GM19193 (cell line): Measurements from ENCODE around the gene ZNF333.
A peak's percentile ranks its signal among the peaks of the same experiment; 100 is the strongest.

ENCODE experiments used
- POLR2A ChIP-seq: IDR thresholded peaks from 4 replicates; pipeline ENCODE4 v1.6.1; 2011; ENCODE audit not compliant: insufficient read depth, insufficient read length; ENCODE audit errors: extremely low read depth

Gene ZNF333

GRCh38 chr19:14689598-14690503 lies at the start of gene ZNF333:
ZNF333 (plus strand) TSS chr19:14690048; CDS start chr19:14693492, 3,444 bp downstream.
- TF ChIP-seq POLR2A = peak; percentile 92

DNA sequence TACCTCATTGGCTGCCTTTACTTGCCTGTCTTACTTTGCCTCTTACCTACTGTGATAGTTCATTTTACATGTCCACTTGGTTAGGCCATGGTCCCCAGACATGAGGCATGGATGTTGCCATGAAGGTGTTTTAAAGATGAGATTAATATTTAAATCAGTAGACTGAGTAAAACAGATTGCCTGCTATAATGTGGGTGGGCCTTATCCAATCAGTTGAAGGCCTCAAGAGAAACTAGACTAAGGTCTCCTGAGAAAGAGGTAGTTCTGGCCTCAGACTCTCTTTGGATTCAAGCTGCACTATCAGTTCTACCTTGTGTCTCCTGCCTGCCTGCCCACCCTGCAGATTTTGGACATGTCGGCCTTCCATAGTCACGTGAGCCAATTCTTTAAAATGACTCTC lies 41.3 kb upstream of the ZNF333 start:
- no peak for TF ChIP-seq POLR2A

DNA sequence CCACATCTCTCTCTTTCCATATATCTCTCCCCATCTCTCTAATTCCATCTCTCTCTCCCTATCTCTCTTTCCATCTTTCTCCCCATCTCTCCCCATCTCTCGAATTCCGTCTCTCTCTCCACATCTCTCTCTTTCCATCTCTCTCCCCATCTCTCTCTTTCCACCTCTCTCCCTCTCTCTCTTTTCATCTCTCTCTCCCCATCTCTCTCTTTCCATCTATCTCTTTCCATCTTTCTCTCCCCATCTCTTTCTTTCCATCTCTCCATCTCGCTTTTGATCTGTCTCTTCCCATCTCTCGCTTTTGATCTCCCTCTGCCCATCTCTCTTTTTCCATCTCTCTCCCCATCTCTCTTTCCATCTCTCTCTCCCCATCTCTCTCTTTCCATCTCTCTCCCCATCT lies 40.8 kb upstream of the ZNF333 start:
- no peak for TF ChIP-seq POLR2A

DNA sequence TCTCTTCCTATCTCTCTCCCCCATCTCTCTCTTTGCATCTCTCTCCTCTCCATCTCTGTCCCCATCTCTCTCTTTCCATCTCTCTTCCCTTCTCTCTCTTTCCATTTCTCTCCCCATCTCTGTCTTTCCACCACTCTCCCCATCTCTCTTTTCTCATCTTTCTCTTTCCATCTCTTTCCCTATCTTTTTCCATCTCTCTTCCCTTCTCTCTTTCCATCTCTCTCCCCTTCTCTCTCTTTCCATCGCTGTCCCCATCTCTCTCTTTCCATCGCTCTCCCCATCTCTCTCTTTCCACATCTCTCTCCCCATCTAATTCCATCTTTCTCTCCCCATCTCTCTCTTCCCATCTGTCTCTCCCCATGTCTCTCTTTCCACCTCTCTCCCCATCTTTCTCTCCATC lies 39.7 kb upstream of the ZNF333 start:
- TF ChIP-seq POLR2A = no peak

DNA sequence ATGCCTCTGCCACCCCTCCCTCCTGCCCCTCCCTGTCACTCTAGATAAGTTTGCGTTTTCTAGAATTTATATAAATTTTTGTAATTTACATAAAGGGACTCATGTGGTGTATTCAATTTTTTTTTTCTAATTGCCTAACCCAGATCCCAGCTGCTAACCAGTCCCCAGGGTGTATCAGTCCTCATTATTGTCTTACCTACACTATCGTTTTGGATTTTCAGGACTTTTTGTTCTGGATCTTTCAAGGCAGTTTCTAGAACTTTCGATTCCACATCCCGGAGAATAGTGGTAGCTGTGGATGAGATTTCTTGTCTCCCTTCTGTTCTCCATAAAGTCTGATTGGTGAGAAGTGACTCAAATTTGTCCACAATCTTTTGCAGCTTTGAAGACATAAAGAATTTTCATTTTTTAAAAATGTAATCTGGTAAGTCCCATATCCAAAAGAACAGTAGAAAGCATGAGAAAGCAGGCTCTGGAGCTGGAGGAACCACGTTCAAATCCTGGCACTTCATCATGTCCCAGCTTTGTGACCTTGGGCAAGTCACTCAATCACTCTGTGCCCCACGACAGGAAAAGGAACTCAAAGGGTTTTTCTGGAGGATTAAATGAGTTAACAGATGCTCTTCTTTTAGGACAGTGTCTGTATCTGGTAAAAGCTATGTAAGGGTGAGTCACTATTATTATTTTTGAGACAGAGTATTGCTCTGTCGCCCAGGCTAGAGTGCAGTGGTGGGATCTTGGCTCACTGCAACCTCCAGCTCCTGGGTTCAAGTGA lies 34.9 kb upstream of the ZNF333 start:
- no peak for TF ChIP-seq POLR2A

DNA sequence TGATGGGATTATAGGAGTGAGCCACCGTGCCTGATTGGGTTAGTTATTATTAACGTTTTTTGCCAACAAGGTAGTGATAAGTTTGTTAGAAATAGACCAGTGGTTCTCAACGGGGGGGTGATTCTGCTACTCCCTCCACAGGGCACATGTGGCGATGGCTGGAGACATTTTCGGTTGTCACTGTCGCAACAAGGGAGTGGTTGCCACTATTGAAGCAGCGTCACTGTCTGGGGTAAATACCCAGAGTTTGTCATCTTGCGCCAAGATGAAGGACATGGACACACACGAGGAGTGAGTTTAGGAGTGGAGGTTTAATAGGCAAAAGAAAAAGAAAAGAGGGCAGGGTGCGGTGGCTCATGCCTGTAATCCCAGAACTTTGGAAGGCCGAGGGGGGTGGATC lies 34.1 kb upstream of the ZNF333 start:
- no peak for TF ChIP-seq POLR2A

DNA sequence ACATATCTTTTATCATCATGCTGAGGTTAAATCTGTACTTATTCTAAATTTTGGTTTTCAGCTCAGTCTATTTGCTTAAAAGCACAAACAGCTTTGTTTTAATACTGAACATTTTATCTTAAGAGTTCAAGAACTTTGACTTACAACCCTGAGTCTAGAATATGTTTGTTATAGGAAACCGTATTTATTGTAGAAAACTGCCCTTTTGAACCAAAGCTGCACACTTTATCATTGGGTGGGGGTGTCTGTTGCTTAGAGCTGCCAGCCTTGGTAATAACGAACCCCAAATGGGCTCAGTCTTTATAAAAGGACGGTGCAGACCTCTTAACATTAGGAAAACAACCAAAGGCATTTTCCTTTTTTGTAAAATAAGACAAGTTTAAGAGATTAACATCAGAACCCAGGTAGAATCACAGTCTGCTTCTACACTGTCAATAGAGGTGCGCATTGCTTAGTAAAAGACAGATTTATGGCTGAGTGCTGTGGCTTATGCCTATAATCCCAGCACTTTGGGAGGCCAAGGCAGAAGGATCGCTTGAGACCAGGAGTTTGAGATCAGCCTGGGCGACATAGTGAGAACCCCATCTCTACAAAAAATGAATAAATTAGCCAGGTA lies 29.9 kb upstream of the ZNF333 start:
- no peak for TF ChIP-seq POLR2A

DNA sequence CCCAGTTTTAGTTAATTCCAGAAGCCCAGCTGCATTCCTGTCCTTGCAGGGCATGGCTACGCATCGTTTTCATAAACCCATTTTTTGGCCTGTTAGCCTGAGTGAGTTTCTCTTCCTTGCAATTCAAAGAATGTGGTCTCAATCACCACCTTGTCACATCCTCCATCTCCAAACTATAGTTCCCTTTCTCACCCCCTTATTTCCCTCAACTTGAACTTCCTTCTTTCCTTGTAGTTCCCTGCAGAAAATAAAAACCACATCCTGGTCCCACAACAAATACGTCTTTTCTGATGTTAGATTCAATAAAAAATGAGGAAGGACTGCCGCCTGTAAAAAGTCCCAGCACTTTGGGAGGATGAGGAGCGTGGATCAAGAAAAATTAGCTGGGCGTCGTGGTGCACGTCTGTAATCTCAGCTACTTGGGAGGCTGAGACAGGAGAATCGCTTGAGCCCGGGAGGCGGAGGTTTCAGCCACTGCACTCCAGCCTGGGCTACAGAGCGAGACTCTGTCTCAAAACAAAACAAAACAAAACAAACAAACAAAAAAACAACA lies 28.4 kb upstream of the ZNF333 start:
- TF ChIP-seq POLR2A = no peak

DNA sequence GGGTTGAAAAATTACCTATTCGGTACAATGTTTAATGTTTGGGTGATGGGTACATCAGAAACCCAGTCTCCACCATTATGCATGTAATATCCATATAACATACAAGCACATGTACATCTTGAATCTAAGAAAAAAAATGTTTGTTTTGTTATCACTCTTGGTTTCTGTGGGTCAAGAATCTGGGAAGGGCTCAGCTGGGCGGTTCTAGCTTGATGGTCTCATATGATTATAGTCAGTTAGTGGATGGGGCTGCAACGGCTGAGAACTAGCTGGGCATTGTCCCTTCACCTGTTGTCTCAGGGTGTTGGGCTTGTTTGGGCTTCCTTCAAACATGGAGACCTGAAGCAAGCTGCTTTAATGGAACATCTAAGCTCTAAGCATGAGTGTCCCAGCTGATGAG lies 19.9 kb upstream of the ZNF333 start:
- no peak for TF ChIP-seq POLR2A

GRCh38 chr19:14670408-14670807 lies 19.4 kb upstream of the ZNF333 start:
- TF ChIP-seq POLR2A = no peak

DNA sequence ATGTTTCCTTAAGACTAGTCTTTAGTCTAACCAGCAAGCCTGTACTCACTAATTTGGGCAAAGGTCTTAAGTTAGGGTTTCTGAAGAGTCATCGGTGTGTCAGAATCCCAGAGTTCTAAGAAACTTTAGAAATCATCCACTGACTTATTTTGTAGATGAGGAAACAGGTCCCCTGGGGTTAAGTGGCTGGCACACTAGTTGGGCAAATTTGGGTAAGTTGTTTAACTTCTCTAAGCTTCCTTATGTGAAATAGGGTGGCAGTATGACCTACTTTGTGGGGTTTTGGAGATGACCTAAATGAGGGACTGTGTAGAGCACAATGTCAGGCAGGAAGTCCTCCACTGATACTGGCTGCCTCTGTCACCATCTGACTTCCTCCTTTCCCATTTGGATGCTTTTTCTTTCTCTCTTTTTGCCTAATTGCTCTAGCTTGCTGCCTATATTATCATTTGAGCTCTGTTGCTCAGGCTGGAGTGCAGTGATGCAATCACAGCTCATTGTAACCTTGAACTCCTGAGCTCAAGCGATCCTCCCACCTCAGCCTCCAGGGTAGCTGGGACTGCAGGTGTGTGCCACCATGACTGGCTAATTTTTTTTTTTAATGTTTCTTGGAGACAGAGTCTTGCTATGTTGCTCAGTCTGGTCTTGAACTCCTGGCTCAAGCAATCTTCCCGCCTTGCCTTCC lies 17.5 kb upstream of the ZNF333 start:
- no peak for TF ChIP-seq POLR2A

DNA sequence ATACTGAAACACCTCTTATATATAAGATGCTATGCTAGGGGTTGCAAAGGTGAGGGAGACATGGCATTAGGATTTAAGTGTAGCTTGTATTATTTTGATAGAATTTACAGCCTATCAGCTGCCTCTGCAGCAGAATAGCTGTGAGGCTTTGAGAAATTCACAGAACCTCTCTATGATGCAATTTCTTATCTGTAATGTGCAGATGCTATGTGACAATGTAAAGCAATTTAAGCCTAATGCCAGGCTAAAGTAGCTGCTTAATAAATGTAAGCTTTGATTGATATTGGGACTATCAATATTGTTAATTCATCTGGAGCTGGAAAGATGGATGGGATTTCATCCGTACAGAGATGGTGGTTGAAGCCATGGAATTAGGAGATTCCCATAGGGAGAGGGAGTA lies 16.8 kb upstream of the ZNF333 start:
- no peak for TF ChIP-seq POLR2A

DNA sequence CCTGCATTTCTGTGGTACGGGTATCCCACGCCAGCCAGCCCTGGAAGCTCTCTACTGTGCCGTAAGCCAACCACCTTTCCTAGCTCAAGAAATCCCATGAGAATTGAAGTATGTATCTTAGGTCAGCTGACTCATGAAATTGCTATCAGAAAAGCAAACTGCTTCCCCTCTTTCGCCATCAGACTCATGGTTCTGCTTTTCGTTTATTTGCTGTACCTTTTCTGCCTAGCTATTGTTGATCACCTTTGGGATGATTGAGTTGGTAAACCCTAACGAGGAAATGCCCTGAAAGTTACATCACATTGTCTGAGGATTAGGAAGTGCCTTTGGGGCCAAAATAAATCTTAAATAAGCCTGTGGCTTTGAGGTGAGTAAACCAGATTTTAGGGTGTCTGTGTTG lies 15.1 kb upstream of the ZNF333 start, which contains the start of gene ADGRE3:
ADGRE3 (minus strand) TSS at position 81 of the 400 bp plus-strand sequence; CDS start at position 7, 74 bp downstream.
- no peak for TF ChIP-seq POLR2A

- TF ChIP-seq POLR2A = no peak
Measured at GRCh38 chr19:14676762-14677161, 13.1 kb upstream of the ZNF333 start.
